AG10803 (cell line): ENCODE data around the gene LKAAEAR1.
"Not testable (repeated sequence)": the region's sequence is repeated elsewhere in the genome, so short reads cannot be mapped to it uniquely, and the experiment has no call there.

Experiments
- DNase-seq: peaks from one replicate; pipeline ENCODE4 v3.0.0; 2010; ENCODE audit warnings: low read depth
- H3K4me3 ChIP-seq: 2 replicates; pipeline ENCODE4 v1.5.1; 2011; ENCODE audit warnings: mild to moderate bottlenecking, low read length, control low read depth
- TF ChIP-seq, protein P1 (sequence below): conservative IDR thresholded peaks from 2 replicates; pipeline ENCODE4 v1.5.1; 2011; ENCODE audit warnings: mild to moderate bottlenecking, low read length, control low read depth, inconsistent platforms

Gene LKAAEAR1

DNA sequence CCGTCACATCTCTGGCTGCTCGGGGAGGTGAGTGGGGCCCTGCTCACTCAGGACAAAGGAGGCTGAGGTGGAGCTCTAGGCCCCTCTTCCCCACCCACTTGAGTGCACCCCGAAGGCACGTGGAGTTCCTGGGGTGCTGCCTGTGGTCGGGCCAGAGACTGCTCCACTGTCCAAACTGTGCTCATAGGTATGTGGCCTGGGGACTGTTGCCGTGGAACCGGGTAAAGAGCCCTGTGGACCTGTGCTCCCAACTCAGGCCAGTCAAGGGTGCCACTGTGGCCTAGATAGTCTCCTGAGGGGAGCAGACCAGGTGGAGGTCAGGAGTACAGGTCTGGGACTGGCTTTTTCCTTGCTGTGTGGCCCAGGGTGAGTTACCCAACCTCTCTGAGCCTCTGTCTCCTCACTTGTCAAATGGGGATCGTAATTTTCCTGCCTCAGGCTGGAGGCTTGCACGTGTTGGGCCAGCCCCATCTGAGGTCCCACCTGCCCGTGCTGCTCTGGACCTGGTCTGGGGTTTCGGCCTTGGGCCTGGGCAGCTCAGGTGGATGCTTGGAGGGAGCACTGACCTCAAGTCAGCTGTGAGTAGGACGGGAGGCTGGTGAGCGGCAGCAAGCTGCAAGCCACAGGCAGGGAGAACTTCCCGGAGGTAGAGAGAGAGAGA is 35.6 kb upstream of the LKAAEAR1 start:
- TF ChIP-seq, protein P1, sequence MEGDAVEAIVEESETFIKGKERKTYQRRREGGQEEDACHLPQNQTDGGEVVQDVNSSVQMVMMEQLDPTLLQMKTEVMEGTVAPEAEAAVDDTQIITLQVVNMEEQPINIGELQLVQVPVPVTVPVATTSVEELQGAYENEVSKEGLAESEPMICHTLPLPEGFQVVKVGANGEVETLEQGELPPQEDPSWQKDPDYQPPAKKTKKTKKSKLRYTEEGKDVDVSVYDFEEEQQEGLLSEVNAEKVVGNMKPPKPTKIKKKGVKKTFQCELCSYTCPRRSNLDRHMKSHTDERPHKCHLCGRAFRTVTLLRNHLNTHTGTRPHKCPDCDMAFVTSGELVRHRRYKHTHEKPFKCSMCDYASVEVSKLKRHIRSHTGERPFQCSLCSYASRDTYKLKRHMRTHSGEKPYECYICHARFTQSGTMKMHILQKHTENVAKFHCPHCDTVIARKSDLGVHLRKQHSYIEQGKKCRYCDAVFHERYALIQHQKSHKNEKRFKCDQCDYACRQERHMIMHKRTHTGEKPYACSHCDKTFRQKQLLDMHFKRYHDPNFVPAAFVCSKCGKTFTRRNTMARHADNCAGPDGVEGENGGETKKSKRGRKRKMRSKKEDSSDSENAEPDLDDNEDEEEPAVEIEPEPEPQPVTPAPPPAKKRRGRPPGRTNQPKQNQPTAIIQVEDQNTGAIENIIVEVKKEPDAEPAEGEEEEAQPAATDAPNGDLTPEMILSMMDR, result no peak
- H3K4me3 ChIP-seq, result no peak overlapping the region
- no peak for DNase-seq

DNA sequence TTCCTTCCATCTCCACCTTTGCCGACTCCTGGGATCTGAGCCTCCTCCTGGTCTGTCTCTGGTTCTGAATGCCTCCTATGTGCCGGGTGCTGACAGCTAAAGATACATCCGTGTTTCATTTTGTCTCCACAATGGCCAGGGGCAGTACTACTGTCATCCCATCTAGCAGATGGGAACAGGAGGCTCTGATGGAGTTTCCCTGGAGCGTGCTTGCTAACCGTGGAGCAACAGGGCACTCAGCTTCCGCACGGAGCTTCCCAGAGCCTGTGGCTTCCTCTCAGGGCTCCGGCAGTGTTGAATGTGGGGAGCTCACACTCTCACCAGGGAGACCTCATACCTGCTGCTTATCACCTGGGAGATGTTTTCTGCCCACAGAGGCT is 35.1 kb upstream of the LKAAEAR1 start:
- no peak for DNase-seq
- no peak overlapping the region for H3K4me3 ChIP-seq
- TF ChIP-seq, protein P1, result no peak

- not testable (repeated sequence) for H3K4me3 ChIP-seq, DNase-seq
These were observed 33.2 kb upstream of the LKAAEAR1 start for GRCh38 chr20:64117432-64117777.

DNA sequence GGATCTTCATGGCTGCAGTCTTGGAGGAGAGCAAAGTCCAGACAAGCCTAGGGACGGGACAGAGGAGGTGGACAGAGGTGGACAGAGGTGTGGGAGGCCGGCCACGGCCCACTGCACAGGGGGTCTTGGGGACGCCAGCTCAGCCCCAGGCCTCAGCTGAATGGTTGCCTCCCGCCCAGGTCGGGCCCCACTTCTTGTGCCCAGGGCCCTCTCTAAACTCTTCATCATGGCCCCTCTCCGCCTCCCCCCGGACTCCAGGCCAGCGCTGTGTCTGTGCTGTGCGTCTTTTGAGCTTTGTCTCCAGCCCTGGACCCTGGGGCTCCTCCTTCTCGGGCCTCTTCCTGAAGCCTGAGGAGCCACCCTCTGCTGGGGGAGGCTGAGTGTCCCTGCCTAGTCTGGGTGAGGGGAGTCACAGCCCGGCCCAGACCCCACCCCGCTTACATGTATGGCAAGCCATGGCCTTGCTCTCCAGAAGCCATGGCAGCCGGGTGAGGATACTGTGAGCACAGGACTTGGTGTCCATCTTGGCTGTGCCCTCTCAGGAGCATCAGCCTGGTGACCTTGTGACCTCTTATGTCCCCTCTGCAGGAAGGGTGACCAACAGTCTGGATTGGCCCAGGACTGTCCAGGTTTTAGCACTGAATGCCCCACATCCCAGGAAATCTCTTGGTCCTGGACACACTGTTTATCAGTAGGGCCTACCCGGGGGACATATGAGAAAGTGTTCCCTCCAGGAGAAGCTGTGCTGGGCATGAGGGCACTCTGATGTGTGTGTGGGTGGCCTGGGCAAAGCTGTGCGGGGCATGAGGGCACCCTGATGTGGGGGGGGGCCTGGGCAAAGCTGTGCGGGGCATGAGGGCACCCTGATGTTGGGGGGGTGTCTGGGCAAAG is 32.6 kb upstream of the LKAAEAR1 start:
- no peak overlapping the region for H3K4me3 ChIP-seq
- TF ChIP-seq, protein P1, result no peak
- no peak for DNase-seq

DNA sequence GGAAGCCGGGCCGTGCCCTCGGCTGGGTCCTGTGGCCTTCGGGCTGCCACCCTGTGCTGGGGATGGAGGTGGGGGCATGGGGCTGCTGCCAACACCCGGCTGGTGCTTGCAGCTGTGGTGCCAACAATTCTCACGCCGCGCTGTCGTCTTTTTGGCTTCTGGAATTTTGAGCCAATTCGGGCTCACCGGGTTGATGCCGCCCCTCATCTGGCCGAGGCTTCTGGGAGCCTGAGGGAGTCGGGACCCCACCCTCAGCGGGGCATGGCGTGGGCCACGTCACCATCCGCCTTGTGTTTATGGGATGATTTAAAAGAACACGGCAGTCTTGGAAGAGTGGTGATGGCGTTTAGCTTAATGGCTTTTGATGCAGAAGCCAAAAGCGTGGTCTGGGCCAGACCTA is 31.8 kb upstream of the LKAAEAR1 start:
- TF ChIP-seq, protein P1, result no peak

GRCh38 chr20:64115171-64115911 is 31.1 kb upstream of the LKAAEAR1 start:
- H3K4me3 ChIP-seq, result no peak overlapping the region
- DNase-seq, result no peak

More for the DNA sequence above, 31.8 kb upstream of the LKAAEAR1 start:
- no peak overlapping the region for H3K4me3 ChIP-seq
- no peak for DNase-seq

DNA sequence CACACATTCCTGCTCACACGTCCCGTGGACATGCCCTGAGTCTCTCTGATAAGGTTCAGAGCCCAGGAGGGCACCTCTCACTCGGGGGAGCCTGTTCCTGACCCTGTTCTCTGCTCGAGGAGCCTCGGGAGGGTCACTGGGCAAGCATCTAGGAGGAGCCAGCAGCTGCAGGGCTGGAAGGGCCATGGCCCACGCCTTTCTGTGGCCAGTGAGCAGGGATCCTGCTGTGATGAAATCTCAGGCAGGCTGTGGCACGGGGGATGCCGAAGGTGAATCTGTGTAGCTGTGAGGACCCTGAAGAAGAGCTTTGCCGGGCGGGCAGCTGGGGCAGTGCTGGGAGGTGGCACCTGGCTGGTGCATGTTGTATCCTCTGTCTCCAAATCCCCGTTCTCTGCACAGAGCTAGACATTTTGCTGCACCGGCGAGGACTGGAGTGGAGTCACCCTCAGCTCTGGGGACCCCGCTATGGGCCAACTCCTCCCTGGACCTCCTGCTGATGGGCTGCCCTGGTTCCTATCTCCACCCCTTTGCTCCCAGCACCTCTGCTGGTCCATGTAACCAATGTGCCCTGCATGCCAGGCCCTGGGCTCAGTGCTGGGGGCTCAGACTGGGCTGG is 30.3 kb upstream of the LKAAEAR1 start:
- TF ChIP-seq, protein P1, result no peak
- DNase-seq, result no peak
- H3K4me3 ChIP-seq, result no peak overlapping the region

More at GRCh38 chr20:64115171-64115911, 31.1 kb upstream of the LKAAEAR1 start:
- TF ChIP-seq, protein P1, result no peak
